ENCODE results near the gene GALNT8.
"Not testable (repeated sequence)": the region's sequence is repeated elsewhere in the genome, so short reads cannot be mapped to it uniquely, and the experiment has no call there.

The GALNT8 gene, protein sequence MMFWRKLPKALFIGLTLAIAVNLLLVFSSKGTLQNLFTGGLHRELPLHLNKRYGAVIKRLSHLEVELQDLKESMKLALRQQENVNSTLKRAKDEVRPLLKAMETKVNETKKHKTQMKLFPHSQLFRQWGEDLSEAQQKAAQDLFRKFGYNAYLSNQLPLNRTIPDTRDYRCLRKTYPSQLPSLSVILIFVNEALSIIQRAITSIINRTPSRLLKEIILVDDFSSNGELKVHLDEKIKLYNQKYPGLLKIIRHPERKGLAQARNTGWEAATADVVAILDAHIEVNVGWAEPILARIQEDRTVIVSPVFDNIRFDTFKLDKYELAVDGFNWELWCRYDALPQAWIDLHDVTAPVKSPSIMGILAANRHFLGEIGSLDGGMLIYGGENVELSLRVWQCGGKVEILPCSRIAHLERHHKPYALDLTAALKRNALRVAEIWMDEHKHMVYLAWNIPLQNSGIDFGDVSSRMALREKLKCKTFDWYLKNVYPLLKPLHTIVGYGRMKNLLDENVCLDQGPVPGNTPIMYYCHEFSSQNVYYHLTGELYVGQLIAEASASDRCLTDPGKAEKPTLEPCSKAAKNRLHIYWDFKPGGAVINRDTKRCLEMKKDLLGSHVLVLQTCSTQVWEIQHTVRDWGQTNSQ

GRCh38 chr12:4719821-4720636 lies at the start of gene GALNT8:
Gene GALNT8, plus strand, starts transcription at chr12:4720400. Its CDS starts 278 bp downstream, at chr12:4720678.
- DNase-seq, result no peak

DNA sequence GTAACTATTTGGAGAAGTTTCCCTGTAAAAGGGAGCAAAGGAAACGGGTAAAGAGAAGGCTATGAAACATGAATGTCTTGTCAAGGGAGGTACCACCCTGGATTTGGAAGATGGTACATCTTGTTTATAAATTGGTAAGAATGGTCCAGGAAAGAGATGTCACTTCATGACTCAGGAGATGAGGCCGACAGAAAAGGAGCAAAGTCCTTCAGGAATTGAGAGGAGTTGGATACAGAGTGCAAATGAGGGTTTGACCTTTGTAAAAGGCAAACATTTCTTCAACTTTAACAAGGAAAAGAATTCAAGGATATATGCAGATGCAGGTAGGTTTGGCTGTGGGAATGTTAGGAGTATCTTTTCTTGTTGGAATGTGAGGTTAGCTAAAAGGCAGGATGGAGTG lies 40.5 kb upstream of the GALNT8 start:
- DNase-seq, result no peak

GRCh38 chr12:4681732-4682131 lies 38.5 kb upstream of the GALNT8 start:
- DNase-seq, result no peak

- DNase-seq, result no peak
These were observed 34.9 kb upstream of the GALNT8 start for GRCh38 chr12:4685317-4685716.

- no peak for DNase-seq
These were observed 29.4 kb upstream of the GALNT8 start for GRCh38 chr12:4690760-4691159.

GRCh38 chr12:4700621-4701026 lies 19.6 kb upstream of the GALNT8 start:
- DNase-seq, result no peak

GRCh38 chr12:4701395-4702190 lies 18.6 kb upstream of the GALNT8 start:
- DNase-seq, result no peak

DNA sequence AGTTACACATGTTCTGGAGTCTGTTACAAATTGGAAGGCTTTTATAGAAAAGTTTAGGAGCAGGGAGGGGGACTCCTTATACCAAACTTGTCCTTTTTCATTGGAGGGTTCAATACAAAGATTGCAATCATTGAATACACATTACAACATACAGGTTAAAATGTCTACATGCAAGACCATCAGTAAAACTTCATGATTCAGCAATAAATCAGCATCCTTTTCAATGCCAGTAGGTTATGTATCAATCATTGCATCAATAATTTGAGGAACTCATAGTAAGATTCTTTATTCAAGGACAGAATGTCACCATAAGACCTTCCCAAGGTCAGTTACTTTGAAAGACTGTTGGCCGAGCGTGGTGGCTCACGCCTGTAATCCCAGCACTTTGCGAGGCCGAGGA lies 16.5 kb upstream of the GALNT8 start:
- no peak for DNase-seq

GRCh38 chr12:4705824-4706223 lies 14.4 kb upstream of the GALNT8 start:
- DNase-seq, result no peak

DNA sequence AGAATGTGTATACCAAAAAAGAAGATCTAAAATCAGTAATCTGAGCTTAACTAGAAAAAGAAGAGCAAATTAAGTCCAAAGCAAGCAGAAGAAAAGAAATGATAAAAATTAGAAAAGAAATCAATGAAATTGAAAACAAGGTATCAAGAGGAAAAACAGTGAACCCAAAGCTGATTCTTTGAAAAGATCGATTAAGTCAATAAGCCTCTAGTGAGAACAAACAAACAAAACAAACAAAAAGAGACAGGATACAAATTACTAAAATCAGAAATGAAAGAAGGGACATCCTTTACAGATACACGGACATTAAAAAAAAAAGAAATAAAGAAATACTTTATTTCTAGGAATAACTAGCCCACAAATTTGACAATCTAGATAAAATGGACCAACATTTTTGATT lies 12.9 kb upstream of the GALNT8 start:
- no peak for DNase-seq

DNA sequence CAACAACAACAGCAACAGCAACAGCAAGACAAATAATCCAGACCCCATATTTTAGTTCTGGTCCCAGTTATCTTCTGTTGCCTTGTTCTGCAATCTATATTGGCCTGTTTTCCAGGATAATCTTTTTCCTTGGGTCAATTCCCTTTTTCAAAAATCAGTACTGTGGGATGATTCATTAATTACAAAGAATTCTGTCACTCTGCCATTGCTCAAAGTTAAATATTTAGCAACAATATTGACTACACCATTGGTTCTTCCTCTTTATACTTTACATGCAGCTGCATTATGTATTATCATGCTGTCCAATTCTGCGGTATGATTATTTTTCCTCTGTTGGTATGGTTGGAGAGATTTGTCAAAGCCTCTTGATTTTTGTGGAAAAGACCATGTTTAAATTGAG lies 10.1 kb upstream of the GALNT8 start:
- DNase-seq, result no peak

GRCh38 chr12:4714879-4715278 lies 5.3 kb upstream of the GALNT8 start:
- no peak for DNase-seq

GRCh38 chr12:4717806-4718205 lies 2.4 kb upstream of the GALNT8 start:
- DNase-seq, result no peak

DNA sequence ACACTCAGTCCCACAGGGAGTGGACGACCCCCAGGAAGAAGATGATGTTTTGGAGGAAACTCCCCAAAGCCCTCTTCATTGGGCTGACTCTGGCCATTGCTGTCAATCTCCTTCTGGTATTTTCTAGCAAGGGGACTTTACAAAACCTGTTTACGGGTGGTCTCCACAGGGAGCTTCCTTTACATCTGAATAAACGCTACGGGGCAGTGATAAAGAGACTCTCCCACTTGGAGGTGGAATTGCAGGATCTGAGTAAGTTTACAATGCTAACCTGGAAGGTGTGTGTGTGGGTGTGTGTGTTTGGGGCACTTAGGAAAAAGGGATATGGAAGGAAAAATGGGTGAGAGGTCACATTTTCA lies 416 bp downstream of the GALNT8 start:
- no peak for DNase-seq

- not testable (repeated sequence) for DNase-seq
These were observed 1.4 kb downstream of the GALNT8 start for GRCh38 chr12:4721587-4721986.

DNA sequence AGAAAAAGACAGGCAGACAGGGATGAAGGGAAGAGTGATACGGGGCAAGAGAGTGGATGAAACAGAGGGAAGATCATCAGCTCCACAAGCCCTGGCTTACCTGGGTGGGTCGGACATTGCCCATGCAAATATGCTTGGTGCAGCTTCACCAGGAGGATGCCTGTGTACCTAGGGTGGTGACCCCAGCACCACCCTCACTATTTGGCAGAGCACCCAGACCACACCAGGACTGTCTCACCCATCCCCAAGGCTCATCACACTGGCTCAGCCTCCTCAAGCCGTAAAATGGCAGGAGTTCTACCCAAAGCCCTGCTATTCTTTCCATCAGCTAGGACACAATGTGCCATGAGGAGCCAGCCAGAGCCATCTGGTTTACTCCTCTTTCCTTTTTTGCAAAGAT lies 3.0 kb downstream of the GALNT8 start:
- DNase-seq, result no peak

DNA sequence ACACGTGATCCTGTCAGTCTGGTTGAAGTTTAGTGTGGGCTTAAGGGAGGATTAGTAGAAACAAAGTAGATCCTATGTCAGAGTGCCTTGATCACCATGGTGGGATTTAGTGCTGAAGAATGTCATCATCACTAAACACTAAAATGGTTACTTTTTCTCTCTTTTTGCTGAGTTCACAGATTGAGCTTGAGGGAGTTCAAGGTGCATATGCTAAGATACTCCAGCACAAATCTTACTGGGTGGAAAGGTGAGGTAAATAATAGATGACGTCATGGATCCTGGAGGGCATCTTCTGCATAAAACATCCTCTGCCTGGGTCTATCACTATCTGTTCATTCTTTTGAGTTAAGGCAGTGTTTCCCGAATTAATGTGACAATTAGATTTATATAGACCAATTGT lies 4.9 kb downstream of the GALNT8 start:
- DNase-seq, result no peak

- no peak for DNase-seq
These were observed 14.6 kb downstream of the GALNT8 start for GRCh38 chr12:4734625-4735340.

GRCh38 chr12:4736091-4736490 lies 15.9 kb downstream of the GALNT8 start:
- DNase-seq, result no peak

- no peak for DNase-seq
These were observed 18.3 kb downstream of the GALNT8 start for GRCh38 chr12:4738541-4738940.

DNA sequence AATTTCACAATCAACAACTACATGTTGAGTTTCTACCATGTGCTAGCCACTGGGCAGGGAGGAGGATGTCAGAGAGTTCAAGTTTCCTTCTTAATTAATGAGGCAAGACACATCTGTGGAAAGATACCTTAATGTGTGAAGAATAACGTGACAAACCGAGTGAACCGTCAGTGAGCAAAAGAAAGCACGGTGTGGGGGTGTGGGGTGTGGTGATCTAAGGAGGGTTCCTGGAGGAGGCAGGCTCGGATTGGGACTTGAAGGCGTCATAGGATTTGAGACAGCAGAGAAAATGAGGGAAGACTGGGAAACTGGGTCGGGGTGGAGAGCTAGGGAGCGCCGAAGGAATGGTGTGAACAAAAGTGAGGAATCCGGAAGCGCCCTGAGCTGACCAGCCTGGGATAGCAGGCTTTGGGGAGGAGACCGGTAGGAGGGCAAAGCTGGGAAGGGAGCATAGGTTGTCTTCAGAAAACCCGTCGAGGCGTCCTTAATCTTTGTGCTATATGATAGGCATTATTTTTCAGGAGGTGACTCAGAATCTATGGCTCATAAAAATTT lies 22.3 kb downstream of the GALNT8 start:
- no peak for DNase-seq

DNA sequence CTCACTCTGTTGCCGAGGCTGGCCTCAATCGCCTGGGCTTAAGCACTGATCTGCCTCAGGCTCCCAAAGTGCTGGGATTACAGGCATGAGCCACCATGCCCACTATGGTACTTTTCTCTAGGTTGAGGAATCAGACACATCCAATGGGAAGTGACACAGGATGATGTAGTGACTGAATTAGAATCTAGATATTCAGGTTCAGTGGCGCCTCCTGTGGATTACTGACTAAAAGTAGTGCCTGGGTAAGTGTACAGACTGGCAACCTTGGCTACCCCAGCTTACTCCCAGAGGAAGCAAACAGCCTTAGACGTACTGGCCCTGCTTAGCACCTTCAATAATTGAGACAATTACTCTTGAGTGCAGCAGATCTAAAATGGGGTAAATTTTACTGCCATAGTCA lies 22.8 kb downstream of the GALNT8 start:
- DNase-seq, result no peak

Measured in stimulated activated CD8-positive, alpha-beta memory T cell treated with anti-CD3 and anti-CD28 coated beads, Interleukin-4, amount 100 ng/mL, for 48 hours (primary cell).